Thoracic aorta (tissue), 2 donors: Measurements from ENCODE around the gene XRCC3. TPM values are rescaled to one million over a fixed set of nuclear protein-coding genes. Genes with fewer than 3 reads are reported as not detected.

ENCODE experiments used
- ATAC-seq: fragments of 150-250 bp; one replicate; pipeline ENCODE4 v1.8.0; 2017; ENCODE audit warnings: low read depth; ENCODE audit not compliant: insufficient number of reproducible peaks, low FRiP score
- DNase-seq: peaks from one replicate; pipeline ENCODE4 v3.0.0-alpha.2; 2020; ENCODE audit warnings: low spot score
- H3K27ac ChIP-seq, 2 donors: fragments of 200-600 bp; sonication (generic); 1 replicate in 1 of 2; 2 replicates in 1 of 2; pipeline ENCODE4 v1.5.1; 2016; ENCODE audit warnings: mild to moderate bottlenecking in 2 of 2, moderate library complexity in 2 of 2
- H3K27me3 ChIP-seq: fragments of 200-600 bp; sonication (generic); replicated peaks from 2 replicates; pipeline ENCODE4 v1.6.0; 2016; ENCODE audit warnings: mild to moderate bottlenecking; ENCODE audit not compliant: insufficient read depth
- H3K36me3 ChIP-seq: fragments of 200-600 bp; sonication (generic); one replicate; pipeline ENCODE4 v1.5.1; 2016
- H3K4me1 ChIP-seq, 2 donors: fragments of 200-600 bp; sonication (generic); 1 replicate in 1 of 2; 2 replicates in 1 of 2; pipeline versions ENCODE4 v1.5.1 to v1.6.0; 2016; ENCODE audit warnings: low read depth in 2 of 2, mild to moderate bottlenecking in 1 of 2; ENCODE audit not compliant: control insufficient read depth in 1 of 2
- H3K4me3 ChIP-seq: fragments of 200-600 bp; sonication (generic); 2 replicates; pipeline ENCODE4 v1.5.1; 2016; ENCODE audit warnings: mild to moderate bottlenecking
- H3K9me3 ChIP-seq: fragments of 200-600 bp; sonication (generic); 2 replicates; pipeline ENCODE4 v1.5.1; 2016
- CTCF ChIP-seq: fragments of 200-600 bp; sonication (generic); IDR thresholded peaks from one replicate; pipeline ENCODE4 v1.5.1; 2019; ENCODE audit warnings: antibody characterized with exemption
- total RNA-seq, 2 donors: library from RNA; depleted of rRNA; stranded (reverse); fragments of >200 nt; gene quantifications; one replicate each; pipeline versions ENCODE4 v1.1.0 to v1.2.3, GENCODE V29; 2016

Gene XRCC3
- total RNA-seq, 2 donors from 2014 or later = 8.4 to 18.5 TPM

- H3K27ac ChIP-seq = peak overlapping the region; percentile 5 to 8
- no peak for DNase-seq
- no peak for ATAC-seq
- no peaks in the 10 kb centered on the region for H3K9me3 ChIP-seq
- no peak for TF ChIP-seq CTCF
- no peak overlapping the region for H3K4me3 ChIP-seq
- H3K4me1 ChIP-seq = peaks cover 13 to 85% of the 10 kb centered on the region in 2 donors
- no peaks in the 10 kb centered on the region for H3K27me3 ChIP-seq
- no peaks in the 10 kb centered on the region for H3K36me3 ChIP-seq
Measured at GRCh38 chr14:103719751-103720150, 4.5 kb upstream of the XRCC3 start.

DNA sequence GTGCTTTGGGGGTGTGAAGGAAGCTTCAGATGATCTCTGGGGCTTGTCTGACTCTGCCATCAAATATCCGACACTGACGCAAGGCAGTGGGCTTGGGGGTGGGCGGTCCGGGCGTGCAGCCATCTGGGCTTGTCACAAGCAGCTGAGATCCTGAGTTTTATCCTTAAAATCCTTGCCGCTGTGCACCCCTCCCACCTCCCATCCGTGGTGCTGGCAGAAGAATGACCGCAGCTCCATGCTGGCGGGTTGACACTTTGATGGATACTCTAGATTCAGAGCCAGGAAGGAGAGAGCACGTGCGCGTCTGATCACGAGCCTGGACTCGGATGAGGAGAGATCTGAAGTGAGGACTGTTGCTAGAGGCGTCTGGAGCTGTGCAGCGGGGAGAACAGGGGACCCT lies 3.3 kb upstream of the XRCC3 start:
- Histone ChIP-seq H3K36me3 (no peaks in the 10 kb centered on the region), H3K27me3 (no peaks in the 10 kb centered on the region), H3K9me3 (no peaks in the 10 kb centered on the region), H3K27ac (peak overlapping the region; percentile 28 to 34), H3K4me3 (peak overlapping the region; percentile 22), H3K4me1 (peaks cover 5 to 83% of the 10 kb centered on the region in 2 donors)
- no peak for TF ChIP-seq CTCF
- DNase-seq (no peak), ATAC-seq (no peak)

DNA sequence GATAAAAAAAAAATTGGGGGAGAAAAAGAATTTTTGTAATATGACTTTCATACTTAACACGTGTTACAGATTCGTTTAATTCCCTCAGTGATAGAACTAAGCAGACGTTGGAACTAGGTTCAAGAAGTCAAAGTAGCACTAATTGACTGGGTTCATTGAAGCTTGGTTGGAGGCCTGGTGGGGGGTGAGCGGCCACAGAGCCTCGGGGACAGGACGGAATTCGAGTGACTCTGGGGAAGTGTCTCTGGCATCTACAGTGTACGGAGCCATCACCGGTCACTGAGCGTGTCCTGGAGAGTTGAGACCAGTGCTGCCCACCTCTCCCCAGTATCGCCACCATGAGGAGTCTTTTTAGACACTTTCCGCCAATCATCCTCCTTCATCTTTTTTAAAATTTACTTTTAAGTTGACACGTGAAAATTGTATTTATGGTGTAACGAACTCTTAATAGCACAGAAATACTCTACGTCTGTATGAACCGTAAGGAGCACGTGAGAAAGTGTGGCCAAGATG lies 1.7 kb upstream of the XRCC3 start:
- Histone ChIP-seq H3K9me3 (no peaks in the 10 kb centered on the region), H3K27ac (peak overlapping the region in 1 of 2 donors; percentile 89), H3K4me3 (peak overlapping the region; percentile 88), H3K36me3 (no peaks in the 10 kb centered on the region), H3K4me1 (peaks cover 8 to 82% of the 10 kb centered on the region in 2 donors), H3K27me3 (no peaks in the 10 kb centered on the region)
- DNase-seq (no peak), ATAC-seq (no peak)
- no peak for TF ChIP-seq CTCF

GRCh38 chr14:103716091-103716801 lies 995 bp upstream of the XRCC3 start:
- no peaks in the 10 kb centered on the region for H3K9me3 ChIP-seq
- H3K4me3 ChIP-seq = peak overlapping the region; percentile 88
- no peak for DNase-seq
- no peaks in the 10 kb centered on the region for H3K27me3 ChIP-seq
- peaks cover 14 to 82% of the 10 kb centered on the region in 2 donors for H3K4me1 ChIP-seq
- ATAC-seq = no peak
- H3K27ac ChIP-seq = peak overlapping the region; percentile 64 to 89
- H3K36me3 ChIP-seq = no peaks in the 10 kb centered on the region
- no peak for TF ChIP-seq CTCF

GRCh38 chr14:103714063-103714724 lies 1.1 kb downstream of the XRCC3 start:
- Histone ChIP-seq H3K9me3 (no peaks in the 10 kb centered on the region), H3K36me3 (no peaks in the 10 kb centered on the region), H3K27me3 (no peaks in the 10 kb centered on the region), H3K27ac (no peak overlapping the region), H3K4me3 (peak overlapping the region; percentile 88), H3K4me1 (peaks cover 15 to 74% of the 10 kb centered on the region in 2 donors)
- ATAC-seq (no peak), DNase-seq (no peak)
- no peak for TF ChIP-seq CTCF
